MCF 10A (cell line): ENCODE data around the gene RPTOR. TPM values are rescaled to one million over a fixed set of nuclear protein-coding genes. Genes with fewer than 3 reads are reported as not detected.
A peak's percentile ranks its signal among the peaks of the same experiment; 100 is the strongest.

Experiments used
- BruUV-seq: library from RNA; stranded (reverse); fragments of 400-500 nt; replicated peaks from 2 replicates; lab custom pipeline; 2021; lab: Mats Ljungman, UMichigan
- CTCF ChIA-PET: fragments of 300-600 bp; sonication (Branson Sonifier 250); formaldehyde crosslinking; extraction: SDS; loops from one replicate; lab custom pipeline; 2021; ENCODE audit warnings: antibody characterized with exemption, inconsistent platforms; lab: Yijun Ruan, JAX
- POLR2A ChIA-PET: fragments of 300-600, 350-650 bp; sonication (Branson Sonifier 250); formaldehyde crosslinking; extraction: SDS; loops from one replicate; lab custom pipeline; 2020; ENCODE audit warnings: antibody characterized with exemption, inconsistent platforms; lab: Yijun Ruan, JAX
- DNase-seq: peaks from one replicate; pipeline ENCODE4 v3.0.0-alpha.2; 2018; ENCODE audit not compliant: unreplicated experiment
- H3K27ac Mint-ChIP-seq: one replicate; pipeline ENCODE4 v1.8.0; 2022; ENCODE audit warnings: mild to moderate bottlenecking, low read depth, mixed read lengths; ENCODE audit not compliant: unreplicated experiment
- H3K27me3 Mint-ChIP-seq: one replicate; pipeline ENCODE4 v1.8.0; 2022; ENCODE audit warnings: mixed read lengths; ENCODE audit not compliant: insufficient read depth, unreplicated experiment
- H3K36me3 Mint-ChIP-seq: one replicate; pipeline ENCODE4 v1.8.0; 2022; ENCODE audit warnings: mild to moderate bottlenecking, moderate library complexity, mixed read lengths; ENCODE audit not compliant: insufficient read depth, unreplicated experiment
- H3K4me1 Mint-ChIP-seq: one replicate; pipeline ENCODE4 v1.8.0; 2022; ENCODE audit warnings: mixed read lengths; ENCODE audit not compliant: insufficient read depth, unreplicated experiment
- H3K4me3 Mint-ChIP-seq: one replicate; pipeline ENCODE4 v1.8.0; 2022; ENCODE audit warnings: mild to moderate bottlenecking, moderate library complexity, mixed read lengths; ENCODE audit not compliant: unreplicated experiment
- H3K9me3 Mint-ChIP-seq: one replicate; pipeline ENCODE4 v1.8.0; 2022; ENCODE audit warnings: mixed read lengths; ENCODE audit not compliant: unreplicated experiment
- CTCF ChIP-seq: fragments of 200-600 bp; IDR thresholded peaks from one replicate; pipeline ENCODE4 v1.8.0; 2022; ENCODE audit warnings: antibody characterized with exemption, mild to moderate bottlenecking; ENCODE audit not compliant: unreplicated experiment
- intact Hi-C: fragments of 100-400 bp; cut with micrococcal nuclease; formaldehyde crosslinking; loops from 2 replicates; pipeline ENCODE4 v1.14.1; 2022
- total RNA-seq: library from RNA; stranded (reverse); gene quantifications from 2 replicates; pipeline ENCODE4 v1.2.3, GENCODE V29; 2022

Gene RPTOR
- total RNA-seq, 1 experiment from 2014 or later: 41.3 TPM

GRCh38 chr17:80689129-80689619, 144.5 kb downstream of the RPTOR start:
- no peak overlapping the region for H3K4me3 Mint-ChIP-seq
- no peaks in the 10 kb centered on the region for H3K4me1 Mint-ChIP-seq
- peaks cover 5% of the 10 kb centered on the region for H3K36me3 Mint-ChIP-seq
- POLR2A ChIA-PET: interaction anchor here (0.6 kb wide), 1 partner anchor 23 kb away, joined by 4 read pairs; no protein-coding TSS in a partner anchor
- no peak for DNase-seq
- no peak for TF ChIP-seq CTCF
- intact Hi-C loops: no loop called here
- BruUV-seq: no TSS peak
- H3K27me3 Mint-ChIP-seq: no peaks in the 10 kb centered on the region
- no peaks in the 10 kb centered on the region for H3K9me3 Mint-ChIP-seq
- H3K27ac Mint-ChIP-seq: no peak overlapping the region
- CTCF ChIA-PET: no interaction called here

- Mint-ChIP-seq H3K4me3 (no peak overlapping the region), H3K36me3 (no peaks in the 10 kb centered on the region), H3K27ac (no peak overlapping the region), H3K9me3 (no peaks in the 10 kb centered on the region), H3K4me1 (peaks cover 6% of the 10 kb centered on the region), H3K27me3 (no peaks in the 10 kb centered on the region)
- intact Hi-C loops: no loop called here
- BruUV-seq: no TSS peak
- no peak for TF ChIP-seq CTCF
- CTCF ChIA-PET: interaction anchor here (1.3 kb wide), 1 partner anchor 9 kb away, joined by 3 read pairs; no protein-coding TSS in a partner anchor
- no peak for DNase-seq
- POLR2A ChIA-PET: no interaction called here
Observed at GRCh38 chr17:80691784-80692183, 147.1 kb downstream of the RPTOR start.

- Mint-ChIP-seq H3K9me3 (no peaks in the 10 kb centered on the region), H3K4me3 (no peak overlapping the region), H3K27me3 (no peaks in the 10 kb centered on the region), H3K36me3 (no peaks in the 10 kb centered on the region), H3K27ac (peak overlapping the region; percentile 88), H3K4me1 (peaks cover 6% of the 10 kb centered on the region)
- no peak for TF ChIP-seq CTCF
- POLR2A ChIA-PET: interaction anchor here (0.7 kb wide), 1 partner anchor 96 kb away, joined by 4 read pairs; no protein-coding TSS in a partner anchor
- CTCF ChIA-PET: interaction anchor here (1.3 kb wide), 1 partner anchor 10 kb away, joined by 3 read pairs; no protein-coding TSS in a partner anchor
- DNase-seq: no peak
- intact Hi-C loops: no loop called here
- BruUV-seq: no TSS peak
Observed at GRCh38 chr17:80692931-80693467, 148.4 kb downstream of the RPTOR start.

- Mint-ChIP-seq H3K36me3 (no peaks in the 10 kb centered on the region), H3K9me3 (no peaks in the 10 kb centered on the region), H3K27ac (peak overlapping the region; percentile 88), H3K4me3 (no peak overlapping the region), H3K27me3 (no peaks in the 10 kb centered on the region), H3K4me1 (peaks cover 6% of the 10 kb centered on the region)
- intact Hi-C loops: no loop called here
- TF ChIP-seq CTCF: no peak
- ChIA-PET POLR2A (interaction anchor here (0.7 kb wide), 1 partner anchor 97 kb away, joined by 4 read pairs; no protein-coding TSS in a partner anchor), CTCF (no interaction called here)
- BruUV-seq: no TSS peak
- DNase-seq: no peak
Observed at GRCh38 chr17:80693511-80693910, 148.9 kb downstream of the RPTOR start.
